Suppressor macrophage treated with lipopolysaccharide for 4 hours (primary cell): ENCODE results near the gene FNDC3B.

Experiments
- DNase-seq: peaks from one replicate; pipeline ENCODE4 v3.0.0-alpha.2; 2020

The FNDC3B gene

DNA sequence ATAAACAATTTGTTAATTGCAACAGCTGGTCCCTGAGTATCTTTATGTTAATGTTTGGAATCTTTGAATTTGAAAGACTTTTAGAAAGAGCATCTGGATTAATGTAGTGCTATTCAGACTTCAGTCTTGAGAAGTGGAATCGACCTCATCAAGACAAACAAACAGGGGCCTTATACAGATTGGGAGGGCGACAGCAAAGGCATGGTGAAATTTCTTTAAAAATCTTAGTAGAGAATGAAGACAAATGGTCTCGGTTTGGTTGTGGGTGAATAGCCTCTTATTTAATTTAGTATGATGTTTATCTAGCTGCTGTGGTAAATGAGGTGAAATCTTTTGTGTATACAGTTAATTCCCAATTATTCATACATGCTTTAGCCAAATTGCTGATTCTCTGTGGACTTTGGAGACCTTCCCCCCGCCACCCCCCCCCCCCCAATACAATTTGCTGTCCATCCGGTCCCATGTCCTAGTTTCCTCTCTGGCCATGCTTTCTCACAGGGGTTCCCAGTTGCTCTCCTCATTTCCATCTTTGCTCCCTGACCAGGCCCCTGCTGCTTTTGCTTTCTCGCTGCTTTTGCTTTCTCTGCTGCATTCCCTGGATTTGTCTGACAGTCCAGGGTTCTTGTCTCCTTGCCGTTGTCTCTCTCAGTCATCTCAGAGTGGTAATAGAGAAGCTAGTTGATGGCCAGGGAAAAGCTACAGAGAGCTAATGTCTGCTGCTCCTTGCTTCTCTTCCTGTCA is 135.3 kb downstream of the FNDC3B start:
- DNase-seq = no peak

- no peak for DNase-seq
Observed at GRCh38 chr3:172175254-172175599, 135.8 kb downstream of the FNDC3B start.

DNA sequence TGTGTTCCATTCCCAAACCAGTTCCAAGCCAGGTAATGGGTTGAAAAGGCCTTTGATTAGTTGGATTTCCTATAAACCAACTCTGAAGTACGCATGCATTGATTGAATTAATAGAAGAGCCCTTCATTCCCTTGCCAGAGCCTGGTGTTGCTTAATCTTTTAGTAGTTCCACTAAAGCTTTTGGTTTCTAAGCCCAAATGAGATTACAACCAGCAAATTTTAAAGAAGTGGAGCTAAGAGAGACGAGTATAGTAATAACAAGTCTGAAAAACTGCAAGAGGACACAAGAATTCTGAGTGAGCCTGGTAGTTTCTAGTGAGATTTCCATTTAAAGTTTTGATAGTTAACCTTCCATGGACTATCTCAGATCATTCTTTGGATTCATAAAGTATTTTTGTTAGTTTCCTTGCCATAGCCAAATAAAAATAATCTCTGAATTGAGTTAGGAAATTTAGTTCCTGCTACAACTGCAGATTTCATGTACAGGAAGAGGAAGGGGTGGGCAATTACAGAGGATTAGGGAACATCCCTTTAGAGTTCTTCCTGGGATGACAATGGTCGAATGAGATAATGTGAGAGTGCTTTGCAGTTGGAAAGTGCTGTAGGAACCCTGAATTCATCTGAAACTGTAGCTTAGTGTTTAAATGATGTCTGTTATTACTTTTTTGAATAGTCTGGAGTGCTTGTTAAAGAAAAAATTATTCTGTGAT is 136.8 kb downstream of the FNDC3B start:
- DNase-seq = peak; percentile 66

DNA sequence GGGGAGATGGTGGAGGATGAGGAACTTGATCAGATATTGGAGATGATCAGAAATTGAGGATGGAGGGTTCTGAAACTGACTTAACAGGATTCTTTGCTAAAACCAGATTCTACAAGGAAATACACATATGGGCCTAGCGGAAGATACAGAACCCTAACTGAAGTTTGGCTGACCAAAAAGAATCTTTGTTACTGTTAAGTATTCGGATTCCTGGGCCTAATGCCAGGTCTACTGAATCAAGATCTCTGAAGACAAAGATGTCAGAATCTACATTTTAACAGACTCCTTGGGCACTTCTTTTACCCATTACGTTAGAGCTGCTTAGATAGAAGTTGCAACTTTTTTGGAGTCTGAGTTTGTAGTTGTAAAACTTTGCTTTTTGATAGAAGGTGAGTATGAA is 137.7 kb downstream of the FNDC3B start:
- no peak for DNase-seq

- no peak for DNase-seq
Observed at GRCh38 chr3:172177803-172178316, 138.5 kb downstream of the FNDC3B start.

DNA sequence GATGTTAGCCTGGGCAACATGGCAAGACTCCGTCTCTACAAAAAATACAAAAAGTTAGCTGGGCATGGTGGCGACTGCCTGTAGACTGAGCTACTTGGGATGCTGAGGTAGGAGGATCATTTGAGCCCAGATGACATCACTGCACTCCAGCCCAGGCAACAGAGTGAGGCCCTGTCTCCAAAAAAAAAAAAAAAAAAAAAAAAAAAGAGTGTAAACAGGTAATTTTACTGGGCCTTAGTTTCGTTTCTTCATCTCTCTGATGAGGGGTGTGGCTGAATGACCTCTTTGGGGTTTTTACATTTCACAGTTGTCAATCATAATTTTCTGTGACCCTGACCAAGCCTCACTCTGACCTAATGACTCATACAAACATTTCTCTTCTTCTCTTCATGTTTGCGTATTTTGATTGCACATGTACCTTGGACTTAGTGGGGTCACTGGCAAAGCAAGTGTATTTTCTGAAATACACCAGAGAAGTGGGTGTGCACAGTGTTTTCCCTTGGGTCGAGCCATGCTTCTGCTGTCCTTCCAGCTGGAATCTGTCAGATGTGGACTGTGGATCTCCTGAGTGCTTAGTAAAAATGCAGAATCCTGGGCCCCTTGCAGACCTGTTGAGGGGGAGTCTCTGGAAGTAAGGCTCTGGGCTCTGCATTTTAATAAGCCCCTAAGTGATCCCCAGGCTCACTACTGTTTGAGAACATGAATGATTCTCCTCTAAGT is 140.5 kb downstream of the FNDC3B start:
- DNase-seq = peak; percentile 71

GRCh38 chr3:172180473-172180872 is 141.1 kb downstream of the FNDC3B start:
- no peak for DNase-seq

DNA sequence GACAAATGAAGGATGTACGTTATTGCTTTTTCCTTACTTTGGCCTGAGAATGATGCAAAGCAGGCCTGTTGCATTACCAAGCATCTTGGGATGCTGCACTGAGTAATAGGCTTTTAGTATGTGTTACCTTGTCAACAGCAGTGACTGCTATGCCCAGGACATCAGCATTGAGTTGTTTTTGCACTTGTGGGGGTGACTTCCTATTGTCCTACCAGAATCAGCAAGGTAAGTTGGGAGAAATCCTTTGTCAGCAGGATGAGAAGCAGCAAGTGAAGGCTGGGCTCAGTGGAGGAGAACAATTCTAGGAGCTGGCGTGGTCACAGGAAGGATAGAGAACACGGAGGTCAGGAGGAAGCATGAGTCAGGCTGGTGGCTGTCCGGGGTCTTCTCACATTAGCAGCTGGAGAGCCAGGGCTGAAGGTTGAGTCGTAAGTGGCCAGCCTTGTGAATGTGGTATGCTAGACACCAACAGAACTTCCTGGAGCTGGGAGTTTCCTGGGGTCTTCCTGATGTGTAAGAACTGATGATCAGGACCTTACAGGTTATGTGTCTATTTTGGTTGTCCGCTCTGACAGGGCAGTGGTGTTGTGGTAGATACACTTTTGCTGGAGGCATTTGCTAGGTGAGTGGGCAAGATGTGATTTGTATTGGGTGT is 142.7 kb downstream of the FNDC3B start:
- DNase-seq = peak; percentile 27

- no peak for DNase-seq
Observed at GRCh38 chr3:172182797-172183196, 143.4 kb downstream of the FNDC3B start.

GRCh38 chr3:172184106-172184822 is 144.9 kb downstream of the FNDC3B start:
- DNase-seq = no peak

- DNase-seq = peak; percentile 80
Observed at GRCh38 chr3:172185907-172186306, 146.5 kb downstream of the FNDC3B start.

GRCh38 chr3:172186607-172187006 is 147.2 kb downstream of the FNDC3B start:
- DNase-seq = no peak

GRCh38 chr3:172187511-172187910 is 148.1 kb downstream of the FNDC3B start:
- no peak for DNase-seq

DNA sequence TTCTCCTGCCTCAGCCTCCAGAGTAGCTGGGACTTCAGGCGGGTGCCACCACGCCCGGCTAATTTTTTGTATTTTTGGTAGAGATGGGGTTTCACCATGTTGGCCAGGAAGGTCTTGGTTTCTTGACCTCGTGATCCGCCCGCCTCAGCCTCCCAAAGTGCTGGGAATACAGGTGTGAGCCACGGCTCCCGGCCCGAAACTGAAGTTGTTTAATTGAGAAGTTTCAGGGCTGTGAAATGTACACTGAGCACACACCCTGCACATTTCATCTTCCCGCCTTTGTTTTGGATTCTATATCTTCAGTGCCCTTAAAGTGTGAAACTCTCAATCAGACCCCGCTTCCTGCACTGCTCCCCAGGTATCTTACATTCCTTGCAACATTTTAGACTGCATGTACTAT is 149.1 kb downstream of the FNDC3B start:
- no peak for DNase-seq

DNA sequence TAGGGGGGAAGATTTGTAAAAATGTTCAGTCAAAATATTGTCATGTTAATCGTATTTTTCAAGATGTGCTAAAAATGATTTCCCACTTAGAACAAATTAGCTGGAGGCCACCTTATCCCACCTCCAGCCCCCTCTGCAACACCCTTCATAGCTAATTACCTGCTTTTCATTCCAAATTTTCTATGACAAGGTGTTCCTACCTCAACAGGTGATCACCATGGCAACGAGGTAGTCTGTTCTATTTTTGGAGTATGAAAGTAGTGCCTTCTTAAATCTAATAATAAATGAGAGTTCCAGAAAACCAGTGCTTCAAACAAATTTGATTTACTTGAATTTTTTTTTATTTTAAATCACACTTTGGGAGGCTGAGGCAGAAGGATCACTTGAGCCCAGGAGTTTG is 149.8 kb downstream of the FNDC3B start:
- no peak for DNase-seq

DNA sequence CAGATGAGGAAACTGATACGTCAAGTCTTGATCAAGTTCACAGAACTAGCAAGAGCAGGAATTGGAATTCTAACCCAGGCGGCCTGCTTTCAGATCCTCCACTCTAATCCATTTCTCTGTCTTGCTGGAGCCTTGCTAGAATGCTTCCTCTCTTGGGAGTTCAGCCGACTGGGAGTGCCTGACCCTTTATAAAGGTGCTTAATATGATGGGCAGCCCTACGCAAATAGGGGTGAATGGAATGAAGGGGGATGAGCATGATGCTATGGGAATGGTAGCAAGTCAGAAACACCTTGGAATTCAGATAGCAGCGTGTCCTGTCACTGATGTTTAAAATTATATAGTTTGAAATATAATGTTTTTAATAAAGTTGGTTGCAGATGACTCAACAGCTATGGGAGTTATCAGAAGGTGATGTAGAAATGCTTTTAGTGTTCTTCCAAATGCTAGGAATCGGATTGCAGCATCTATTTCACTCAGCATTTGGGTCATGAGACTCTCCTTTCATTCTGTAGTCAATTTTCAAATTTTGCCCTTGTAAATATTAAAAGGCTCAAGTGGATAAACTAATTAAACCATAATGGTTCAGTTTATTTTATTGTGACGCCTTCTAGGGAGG is 150.7 kb downstream of the FNDC3B start:
- no peak for DNase-seq

- no peak for DNase-seq
Observed at GRCh38 chr3:172190980-172191379, 151.6 kb downstream of the FNDC3B start.

GRCh38 chr3:172191629-172192028 is 152.3 kb downstream of the FNDC3B start:
- no peak for DNase-seq

DNA sequence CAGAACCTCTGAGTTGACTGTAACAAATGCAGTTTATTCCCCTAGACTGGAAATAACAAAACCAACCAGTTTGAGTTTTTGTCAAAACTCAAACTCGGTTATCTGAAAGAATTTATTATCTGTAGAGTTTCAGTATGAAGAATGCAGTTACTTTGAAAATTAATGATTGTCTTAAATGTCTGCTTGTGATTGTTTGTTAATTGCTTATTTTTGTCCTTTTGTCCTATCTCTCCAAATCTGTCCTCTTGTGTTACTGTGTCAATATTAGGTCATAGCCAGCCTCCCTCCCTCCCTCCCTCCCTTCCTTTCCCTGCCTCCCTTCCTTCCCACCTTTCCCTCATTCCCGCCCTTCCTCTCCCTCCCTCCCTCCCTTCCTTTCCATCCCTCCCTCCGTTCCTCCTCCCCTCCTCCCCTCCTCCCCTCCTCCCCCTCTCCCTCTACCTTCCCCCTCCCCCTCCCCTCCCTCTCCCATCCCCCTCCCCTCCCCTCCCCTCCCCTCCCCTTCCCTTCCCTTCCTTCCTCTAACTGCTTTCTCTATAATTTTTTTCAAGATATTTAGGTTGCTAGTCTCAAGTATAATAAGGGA is 153.5 kb downstream of the FNDC3B start:
- DNase-seq = no peak

DNA sequence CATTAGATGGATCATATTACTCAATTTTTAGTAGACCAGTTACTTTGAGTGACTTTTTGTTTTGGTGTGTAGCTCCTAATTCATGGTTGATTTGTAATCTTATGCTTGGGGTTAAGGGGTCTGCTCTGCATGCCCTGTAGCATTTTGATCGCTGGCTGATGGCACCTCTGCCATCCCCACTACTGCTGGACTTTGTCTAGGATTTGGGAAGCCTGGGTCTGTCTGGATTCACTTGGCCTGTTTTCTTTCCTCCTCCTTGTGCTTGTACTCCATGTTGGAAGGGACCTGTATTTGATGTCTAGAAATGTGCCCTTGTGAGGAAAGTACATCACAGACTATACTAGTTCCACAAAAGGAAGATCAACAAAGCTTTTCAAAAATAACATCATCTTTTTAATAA is 154.1 kb downstream of the FNDC3B start:
- no peak for DNase-seq

- no peak for DNase-seq
Observed at GRCh38 chr3:172194702-172195406, 155.5 kb downstream of the FNDC3B start.
